ENCODE results near the gene INPP4B. TPM values are rescaled to one million over a fixed set of nuclear protein-coding genes. Genes with fewer than 3 reads are reported as not detected.
A peak's percentile ranks its signal among the peaks of the same experiment; 100 is the strongest.
"Not testable (repeated sequence)": the region's sequence is repeated elsewhere in the genome, so short reads cannot be mapped to it uniquely, and the experiment has no call there.

The INPP4B gene
- total and polyA plus RNA-seq, 2 donors (not counting 1 experiment from before 2014, with no cell fraction given), result 19.7 to 22.2 TPM

DNA sequence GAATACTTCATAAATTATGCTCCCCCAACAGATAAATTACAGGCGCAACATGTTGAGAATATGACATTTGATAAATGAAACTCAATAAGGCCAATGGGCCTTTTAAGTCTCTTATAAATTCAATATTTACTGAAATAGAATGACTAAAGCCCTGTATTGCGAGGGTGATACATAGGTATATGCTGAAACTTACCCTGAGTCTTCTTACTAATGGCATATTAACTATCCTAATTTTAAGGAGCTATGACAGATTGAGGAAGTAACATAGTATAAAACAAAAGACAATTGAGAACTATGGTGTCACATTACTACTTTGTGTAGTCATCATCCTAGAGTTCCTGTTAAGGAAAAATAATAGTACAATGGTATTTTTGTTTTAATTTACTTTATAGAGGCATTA, 769.1 kb downstream of the INPP4B start:
- no peaks in the 10 kb centered on the region for H3K36me3 ChIP-seq (ENCODE audit: control insufficient read depth, insufficient read depth, low read length)
- no peaks in the 10 kb centered on the region for H3K4me1 ChIP-seq (ENCODE audit: control insufficient read depth, extremely low read depth, insufficient read depth, low read length)
- H2AFZ ChIP-seq (ENCODE audit: low read length), result no peak overlapping the region
- TF ChIP-seq, protein P1, sequence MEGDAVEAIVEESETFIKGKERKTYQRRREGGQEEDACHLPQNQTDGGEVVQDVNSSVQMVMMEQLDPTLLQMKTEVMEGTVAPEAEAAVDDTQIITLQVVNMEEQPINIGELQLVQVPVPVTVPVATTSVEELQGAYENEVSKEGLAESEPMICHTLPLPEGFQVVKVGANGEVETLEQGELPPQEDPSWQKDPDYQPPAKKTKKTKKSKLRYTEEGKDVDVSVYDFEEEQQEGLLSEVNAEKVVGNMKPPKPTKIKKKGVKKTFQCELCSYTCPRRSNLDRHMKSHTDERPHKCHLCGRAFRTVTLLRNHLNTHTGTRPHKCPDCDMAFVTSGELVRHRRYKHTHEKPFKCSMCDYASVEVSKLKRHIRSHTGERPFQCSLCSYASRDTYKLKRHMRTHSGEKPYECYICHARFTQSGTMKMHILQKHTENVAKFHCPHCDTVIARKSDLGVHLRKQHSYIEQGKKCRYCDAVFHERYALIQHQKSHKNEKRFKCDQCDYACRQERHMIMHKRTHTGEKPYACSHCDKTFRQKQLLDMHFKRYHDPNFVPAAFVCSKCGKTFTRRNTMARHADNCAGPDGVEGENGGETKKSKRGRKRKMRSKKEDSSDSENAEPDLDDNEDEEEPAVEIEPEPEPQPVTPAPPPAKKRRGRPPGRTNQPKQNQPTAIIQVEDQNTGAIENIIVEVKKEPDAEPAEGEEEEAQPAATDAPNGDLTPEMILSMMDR (conservative IDR thresholded peaks at IDR 0.05 in 1 of 2, IDR thresholded peaks at IDR 0.05 in 1 of 2; ENCODE audit: low read depth in 1 of 2, low read length in 2 of 2), result no peak
- no peak for TF ChIP-seq EZH2 (IDR thresholded peaks at IDR 0.05; ENCODE audit: low read length, missing control alignments)
- no peaks in the 10 kb centered on the region for H3K27me3 ChIP-seq (ENCODE audit: control insufficient read depth, insufficient read depth, low read length)
- no peak overlapping the region for H3K4me3 ChIP-seq (replicated peaks in 1 of 4; ENCODE audit: control extremely low read depth in 1 of 4, insufficient read depth in 1 of 4, low read depth in 3 of 4, low read length in 4 of 4)
- H3K4me2 ChIP-seq (ENCODE audit: extremely low read depth, insufficient read depth, low read length), result no peak overlapping the region
- DNase-seq (ENCODE audit: low read depth in 2 of 2), result no peak
- H3K79me2 ChIP-seq (ENCODE audit: control insufficient read depth, insufficient read depth, low read length), result no peaks in the 10 kb centered on the region
- H3K27ac ChIP-seq (ENCODE audit: insufficient read depth, low read length), result no peak overlapping the region
- no peaks in the 10 kb centered on the region for H4K20me1 ChIP-seq (ENCODE audit: control insufficient read depth, extremely low read depth, insufficient read depth, low read length)
- no peak overlapping the region for H3K9ac ChIP-seq (ENCODE audit: insufficient read depth, low read length)
- H3K9me3 ChIP-seq (ENCODE audit: control insufficient read depth, insufficient read depth, low read depth, low read length), result no peaks in the 10 kb centered on the region

DNA sequence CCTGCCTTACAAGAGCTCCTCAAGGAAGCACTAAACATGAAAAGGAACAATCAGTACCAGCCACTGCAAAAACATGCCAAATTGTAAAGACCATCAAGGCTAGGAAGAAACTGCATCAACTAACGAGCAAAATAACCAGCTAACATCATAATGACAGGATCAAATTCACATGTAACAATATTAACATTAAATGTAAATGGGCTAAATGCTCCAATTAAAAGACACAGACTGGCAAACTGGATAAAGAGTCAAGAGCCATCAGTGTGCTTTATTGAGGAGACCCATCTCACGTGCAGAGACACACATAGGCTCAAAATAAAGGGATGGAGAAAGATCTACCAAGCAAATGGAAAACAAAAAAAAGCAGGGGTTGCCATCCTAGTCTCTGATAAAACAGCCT, 777.8 kb downstream of the INPP4B start:
- H2AFZ ChIP-seq (ENCODE audit: low read length); H3K36me3 ChIP-seq (ENCODE audit: control insufficient read depth, insufficient read depth, low read length); H4K20me1 ChIP-seq (ENCODE audit: control insufficient read depth, extremely low read depth, insufficient read depth, low read length); H3K79me2 ChIP-seq (ENCODE audit: control insufficient read depth, insufficient read depth, low read length); H3K9ac ChIP-seq (ENCODE audit: insufficient read depth, low read length); H3K9me3 ChIP-seq (ENCODE audit: control insufficient read depth, insufficient read depth, low read depth, low read length); H3K27me3 ChIP-seq (ENCODE audit: control insufficient read depth, insufficient read depth, low read length); DNase-seq (ENCODE audit: low read depth in 2 of 2); H3K4me1 ChIP-seq (ENCODE audit: control insufficient read depth, extremely low read depth, insufficient read depth, low read length); H3K4me3 ChIP-seq (replicated peaks in 1 of 4; ENCODE audit: control extremely low read depth in 1 of 4, insufficient read depth in 1 of 4, low read depth in 3 of 4, low read length in 4 of 4); H3K27ac ChIP-seq (ENCODE audit: insufficient read depth, low read length); H3K4me2 ChIP-seq (ENCODE audit: extremely low read depth, insufficient read depth, low read length): not testable (repeated sequence)

DNA sequence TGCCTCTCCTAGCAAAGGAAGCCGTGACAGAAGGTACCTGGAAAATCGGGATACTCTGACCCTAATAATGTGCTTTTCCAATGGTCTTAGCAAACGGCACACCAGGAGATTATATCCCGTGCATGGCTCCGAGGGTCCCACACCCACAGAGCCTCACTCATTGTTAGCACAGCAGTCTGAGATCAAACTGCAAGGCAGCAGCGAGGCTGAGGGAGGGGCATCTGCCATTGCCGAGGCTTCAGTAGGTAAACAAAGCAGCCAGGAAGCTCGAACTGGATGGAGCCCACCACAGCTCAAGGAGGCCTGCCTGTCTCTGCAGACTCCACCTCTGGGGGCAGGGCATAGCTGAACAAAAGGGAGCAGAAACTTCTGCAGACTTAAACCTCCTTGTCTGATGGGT, 779.5 kb downstream of the INPP4B start:
- not testable (repeated sequence) for H3K27ac ChIP-seq (ENCODE audit: insufficient read depth, low read length); H3K36me3 ChIP-seq (ENCODE audit: control insufficient read depth, insufficient read depth, low read length); H4K20me1 ChIP-seq (ENCODE audit: control insufficient read depth, extremely low read depth, insufficient read depth, low read length); H3K9me3 ChIP-seq (ENCODE audit: control insufficient read depth, insufficient read depth, low read depth, low read length); H3K4me1 ChIP-seq (ENCODE audit: control insufficient read depth, extremely low read depth, insufficient read depth, low read length); H3K79me2 ChIP-seq (ENCODE audit: control insufficient read depth, insufficient read depth, low read length); H3K9ac ChIP-seq (ENCODE audit: insufficient read depth, low read length); DNase-seq (ENCODE audit: low read depth in 2 of 2); H3K27me3 ChIP-seq (ENCODE audit: control insufficient read depth, insufficient read depth, low read length); H3K4me3 ChIP-seq (replicated peaks in 1 of 4; ENCODE audit: control extremely low read depth in 1 of 4, insufficient read depth in 1 of 4, low read depth in 3 of 4, low read length in 4 of 4); H3K4me2 ChIP-seq (ENCODE audit: extremely low read depth, insufficient read depth, low read length); H2AFZ ChIP-seq (ENCODE audit: low read length)

DNA sequence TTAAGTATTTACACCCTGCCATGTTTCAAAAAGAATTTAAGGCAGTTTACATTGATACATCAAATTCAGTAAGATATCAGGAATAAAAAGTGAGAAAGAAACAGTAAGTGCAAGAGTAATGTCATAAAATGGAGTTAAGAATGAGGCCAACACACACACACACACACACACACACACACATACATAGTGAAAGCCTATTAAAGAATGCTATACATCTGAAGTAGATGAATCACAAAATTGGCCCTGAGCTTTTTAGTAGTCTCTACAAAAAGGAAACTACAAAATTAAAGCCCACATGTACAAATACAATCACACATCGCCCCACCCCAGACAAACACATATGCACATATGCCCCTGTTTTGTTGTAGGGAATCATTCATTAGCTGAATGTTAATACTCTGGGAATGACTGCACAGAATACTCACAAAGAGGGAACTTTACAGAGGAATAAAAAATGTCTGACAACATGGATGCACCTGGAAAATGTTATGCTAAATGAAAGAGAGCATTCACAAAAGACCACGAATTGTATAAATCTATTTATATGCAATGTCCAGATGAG, 780.9 kb downstream of the INPP4B start:
- Histone ChIP-seq H3K9ac (ENCODE audit: insufficient read depth, low read length) (no peak overlapping the region), H3K4me1 (ENCODE audit: control insufficient read depth, extremely low read depth, insufficient read depth, low read length) (no peaks in the 10 kb centered on the region), H4K20me1 (ENCODE audit: control insufficient read depth, extremely low read depth, insufficient read depth, low read length) (no peaks in the 10 kb centered on the region), H2AFZ (ENCODE audit: low read length) (no peak overlapping the region), H3K27ac (ENCODE audit: insufficient read depth, low read length) (no peak overlapping the region), H3K4me2 (ENCODE audit: extremely low read depth, insufficient read depth, low read length) (no peak overlapping the region), H3K36me3 (ENCODE audit: control insufficient read depth, insufficient read depth, low read length) (no peaks in the 10 kb centered on the region), H3K4me3 (replicated peaks in 1 of 4; ENCODE audit: control extremely low read depth in 1 of 4, insufficient read depth in 1 of 4, low read depth in 3 of 4, low read length in 4 of 4) (no peak overlapping the region), H3K27me3 (ENCODE audit: control insufficient read depth, insufficient read depth, low read length) (no peaks in the 10 kb centered on the region), H3K79me2 (ENCODE audit: control insufficient read depth, insufficient read depth, low read length) (no peaks in the 10 kb centered on the region), H3K9me3 (ENCODE audit: control insufficient read depth, insufficient read depth, low read depth, low read length) (no peaks in the 10 kb centered on the region)
- TF ChIP-seq, protein P1 (conservative IDR thresholded peaks at IDR 0.05 in 1 of 2, IDR thresholded peaks at IDR 0.05 in 1 of 2; ENCODE audit: low read depth in 1 of 2, low read length in 2 of 2), result no peak
- TF ChIP-seq EZH2 (IDR thresholded peaks at IDR 0.05; ENCODE audit: low read length, missing control alignments), result no peak
- peak in 1 of 2 donors; percentile 18 for DNase-seq (ENCODE audit: low read depth in 2 of 2)

Data from fibroblast of lung (primary cell).